Measurements from ENCODE around the gene MEIOB.

DNA sequence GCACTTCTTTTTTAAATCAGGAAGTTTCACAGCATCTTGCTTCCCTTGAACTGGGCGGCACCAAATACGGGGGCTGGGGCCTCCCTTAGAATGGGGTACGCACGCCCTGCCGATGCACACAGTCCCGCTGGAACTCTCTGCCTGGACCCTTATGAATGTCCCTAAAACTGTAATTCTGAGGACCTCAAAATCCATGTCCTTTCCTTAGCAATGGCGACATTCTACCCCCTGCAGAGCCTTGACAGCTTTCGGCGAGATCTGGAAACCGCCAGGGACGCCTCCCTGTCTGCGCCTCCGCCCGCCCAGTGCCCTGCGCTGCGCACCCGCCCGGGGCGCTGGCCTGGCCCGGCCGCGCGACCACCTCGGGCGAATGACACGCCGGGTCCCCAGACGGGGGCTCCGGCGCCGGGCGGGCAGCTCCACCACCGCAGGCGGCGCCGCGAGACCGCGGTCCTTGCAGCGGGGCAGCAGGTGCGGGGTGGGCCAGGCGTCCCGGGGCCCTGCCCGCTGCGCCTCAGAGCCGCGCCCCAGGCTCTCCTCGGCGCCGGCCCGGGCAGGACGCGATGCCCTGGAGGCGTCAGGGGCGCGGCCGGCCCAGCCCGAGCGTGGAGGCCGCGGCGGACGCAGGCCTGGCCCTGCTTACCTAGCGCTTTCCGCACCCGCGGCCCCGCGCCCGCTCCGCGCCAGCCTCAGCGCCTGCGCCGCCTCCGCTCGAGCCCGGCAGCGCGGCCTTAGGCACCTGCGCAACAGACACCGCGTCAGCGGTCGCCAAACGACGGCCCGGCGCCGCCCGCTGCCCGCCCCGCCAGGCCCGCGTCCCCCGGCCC lies 45.9 kb downstream of the MEIOB start:
- no peak for TF ChIP-seq POLR2A (IDR thresholded peaks at IDR 0.05; ENCODE audit: low read depth, low read length)
- no peak for TF ChIP-seq TAF1 (IDR thresholded peaks at IDR 0.05; ENCODE audit: low read depth, low read length)
- no peak for TF ChIP-seq POLR2AphosphoS5 (IDR thresholded peaks at IDR 0.05; ENCODE audit: low read depth, low read length)
